Neural cell (in vitro differentiated cells): ENCODE data around the gene SGTA. TPM values are rescaled to one million over a fixed set of nuclear protein-coding genes. Genes with fewer than 3 reads are reported as not detected.

Experiments
- H2AFZ ChIP-seq: fragments of 200-600, 300-800 bp; sonication (generic), shearing (Covaris generic); 2 replicates; pipeline ENCODE4 v1.6.0; 2014; ENCODE audit warnings: low read depth, mild to moderate bottlenecking, antibody characterized with exemption, low read length, moderate library complexity
- H3F3A ChIP-seq: fragments of 200-600 bp; shearing (Covaris generic); 2 replicates; pipeline ENCODE4 v1.6.1; 2016; ENCODE audit warnings: mild to moderate bottlenecking, moderate library complexity, mixed read lengths, antibody characterized with exemption, low read length; ENCODE audit not compliant: insufficient read depth, poor library complexity, severe bottlenecking
- H3K27ac ChIP-seq: fragments of 200-600, 300-800 bp; sonication (generic), shearing (Covaris generic); 2 replicates; pipeline ENCODE4 v1.5.1; 2014; ENCODE audit warnings: mild to moderate bottlenecking, low read length, moderate library complexity
- H3K27me3 ChIP-seq: fragments of 300-800, 200-600 bp; sonication (generic), shearing (Covaris generic); 2 replicates; pipeline ENCODE4 v1.6.0; 2014; ENCODE audit warnings: mild to moderate bottlenecking, low read depth, low read length, moderate library complexity; ENCODE audit not compliant: insufficient read depth
- H3K36me3 ChIP-seq: fragments of 300-800, 200-600 bp; sonication (generic), shearing (Covaris generic); 2 replicates; pipeline ENCODE4 v1.5.1; 2014; ENCODE audit warnings: mild to moderate bottlenecking, antibody characterized with exemption, low read length, moderate library complexity; ENCODE audit not compliant: insufficient read depth
- H3K4me2 ChIP-seq: fragments of 300-800, 200-600 bp; sonication (generic), shearing (Covaris generic); 2 replicates; pipeline ENCODE4 v1.6.0; 2014; ENCODE audit warnings: mild to moderate bottlenecking, low read length
- H3K4me3 ChIP-seq: fragments of 300-800, 200-600 bp; sonication (generic), shearing (Covaris generic); 2 replicates; pipeline ENCODE4 v1.5.1; 2014; ENCODE audit warnings: mild to moderate bottlenecking, low read length, moderate library complexity
- H3K79me2 ChIP-seq: fragments of 200-600 bp; shearing (Covaris generic); replicated peaks from 2 replicates; pipeline ENCODE4 v1.6.0; 2014; ENCODE audit warnings: mild to moderate bottlenecking, low read length, moderate library complexity; ENCODE audit not compliant: insufficient read depth
- H3K9ac ChIP-seq: fragments of 300-800, 200-600 bp; sonication (generic), shearing (Covaris generic); 2 replicates; pipeline ENCODE4 v1.6.1; 2016; ENCODE audit warnings: mild to moderate bottlenecking, low read length, mixed read lengths
- H3K9me2 ChIP-seq: fragments of 200-600 bp; shearing (Covaris generic); 2 replicates; pipeline ENCODE4 v1.6.1; 2016; ENCODE audit warnings: mild to moderate bottlenecking, low read length, mixed read lengths; ENCODE audit not compliant: insufficient read depth
- H3K9me3 ChIP-seq: fragments of 200-600, 300-800 bp; sonication (generic), shearing (Covaris generic); 2 replicates; pipeline ENCODE4 v1.6.1; 2016; ENCODE audit warnings: mild to moderate bottlenecking, mixed run types, low read length, moderate library complexity, mixed read lengths
- H4K20me1 ChIP-seq: fragments of 200-600 bp; shearing (Covaris generic); 2 replicates; pipeline ENCODE4 v1.6.1; 2016; ENCODE audit warnings: mild to moderate bottlenecking, mixed run types; ENCODE audit not compliant: insufficient read depth
- EP300 ChIP-seq: fragments of 450-650 bp; conservative IDR thresholded peaks from 2 replicates; pipeline ENCODE4 v1.6.1; 2014; ENCODE audit warnings: antibody characterized with exemption, mild to moderate bottlenecking, moderate library complexity; ENCODE audit not compliant: poor library complexity, severe bottlenecking
- EZH2 ChIP-seq: fragments of 200-600, 300-800 bp; shearing (Covaris generic), sonication (generic); IDR thresholded peaks from 2 replicates; pipeline ENCODE4 v1.6.1; 2014; ENCODE audit warnings: antibody characterized with exemption, low read length, borderline replicate concordance, mild to moderate bottlenecking; ENCODE audit not compliant: insufficient read depth, poor library complexity, severe bottlenecking
- MXI1 ChIP-seq: fragments of 450-650 bp; conservative IDR thresholded peaks from 2 replicates; pipeline ENCODE4 v1.6.1; 2014; ENCODE audit warnings: antibody characterized with exemption, mild to moderate bottlenecking; ENCODE audit not compliant: poor library complexity, severe bottlenecking
- POLR2AphosphoS5 ChIP-seq: IDR thresholded peaks from 2 replicates; pipeline ENCODE4 v1.6.1; 2012
- RAD21 ChIP-seq: fragments of 450-650 bp; conservative IDR thresholded peaks from 2 replicates; pipeline ENCODE4 v1.6.1; 2014; ENCODE audit warnings: antibody characterized with exemption, mild to moderate bottlenecking, moderate library complexity
- SMC3 ChIP-seq: fragments of 450-650 bp; conservative IDR thresholded peaks from 2 replicates; pipeline ENCODE4 v1.6.1; 2014; ENCODE audit warnings: antibody characterized with exemption, mild to moderate bottlenecking, moderate library complexity; ENCODE audit not compliant: poor library complexity
- TAF1 ChIP-seq: IDR thresholded peaks from 2 replicates; pipeline ENCODE4 v1.6.1; 2012; ENCODE audit warnings: low read depth
- polyA plus RNA-seq: library from polyadenylated mRNA; depleted of rRNA; stranded (reverse); fragments of >200 nt; gene quantifications from 2 replicates; pipeline ENCODE4 v1.2.3, GENCODE V29; 2014
- TF ChIP-seq, protein P1 (sequence below): IDR thresholded peaks from 2 replicates; pipeline ENCODE4 v1.6.1; 2012; ENCODE audit warnings: borderline replicate concordance
- TF ChIP-seq, protein P2 (sequence below): fragments of 450-650 bp; IDR thresholded peaks from 2 replicates; pipeline ENCODE4 v1.5.1; 2014; ENCODE audit warnings: antibody characterized with exemption, mild to moderate bottlenecking, moderate library complexity; ENCODE audit not compliant: poor library complexity, severe bottlenecking

The SGTA gene
- polyA plus RNA-seq, 1 donor from 2014 or later, result 80.6 TPM

DNA sequence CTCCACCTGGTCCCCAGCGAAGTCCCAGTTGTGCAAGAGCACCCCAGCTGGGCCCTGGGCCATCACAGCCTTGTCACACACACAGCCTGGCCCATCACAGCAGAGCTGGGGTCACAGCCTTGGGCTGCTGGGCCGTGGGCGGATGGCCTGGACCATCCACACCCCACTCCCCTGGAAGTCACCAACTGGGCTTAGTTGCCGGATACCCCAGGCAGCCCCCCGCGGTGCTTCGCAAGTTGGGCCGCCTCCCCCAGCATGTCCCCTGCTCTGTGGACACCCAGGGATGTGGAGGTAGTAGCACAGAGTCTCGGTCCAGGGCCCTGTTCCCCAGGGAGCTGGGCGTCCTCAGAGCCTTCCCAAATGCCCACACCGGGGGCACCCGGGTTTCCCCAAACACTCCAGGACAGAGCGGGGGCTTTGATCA lies 32.1 kb upstream of the SGTA start:
- no peaks in the 10 kb centered on the region for H3K36me3 ChIP-seq

DNA sequence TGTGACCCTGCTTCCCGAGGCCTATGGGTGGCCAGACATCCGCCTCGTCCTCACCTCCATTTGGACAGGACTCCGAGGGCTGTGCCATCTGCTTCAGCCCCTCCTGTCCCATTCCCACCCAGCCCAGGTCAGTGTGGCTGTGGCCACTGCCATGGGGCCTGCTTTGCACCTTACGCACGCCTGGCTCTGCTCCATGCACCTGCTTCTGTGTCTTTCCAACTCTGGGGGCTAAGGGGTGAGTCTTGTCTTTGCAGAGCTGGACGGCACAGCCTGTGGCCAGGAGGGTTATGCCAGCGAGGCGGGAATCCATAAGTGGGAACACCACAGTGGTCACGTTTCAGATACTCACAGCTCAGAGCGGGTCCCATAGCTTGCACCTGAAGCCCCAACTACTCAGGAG lies 31.4 kb upstream of the SGTA start:
- no peak overlapping the region for H3K4me2 ChIP-seq
- no peak overlapping the region for H2AFZ ChIP-seq
- H3K27me3 ChIP-seq, result no peaks in the 10 kb centered on the region
- no peaks in the 10 kb centered on the region for H3F3A ChIP-seq
- H3K9me2 ChIP-seq, result no peaks in the 10 kb centered on the region
- no peak overlapping the region for H3K4me3 ChIP-seq
- H3K27ac ChIP-seq, result no peak overlapping the region
- H3K79me2 ChIP-seq, result no peaks in the 10 kb centered on the region
- no peaks in the 10 kb centered on the region for H3K36me3 ChIP-seq
- H3K9me3 ChIP-seq, result no peaks in the 10 kb centered on the region
- no peaks in the 10 kb centered on the region for H4K20me1 ChIP-seq
- no peak overlapping the region for H3K9ac ChIP-seq
- no peak for TF ChIP-seq POLR2AphosphoS5
- TF ChIP-seq, protein P1, sequence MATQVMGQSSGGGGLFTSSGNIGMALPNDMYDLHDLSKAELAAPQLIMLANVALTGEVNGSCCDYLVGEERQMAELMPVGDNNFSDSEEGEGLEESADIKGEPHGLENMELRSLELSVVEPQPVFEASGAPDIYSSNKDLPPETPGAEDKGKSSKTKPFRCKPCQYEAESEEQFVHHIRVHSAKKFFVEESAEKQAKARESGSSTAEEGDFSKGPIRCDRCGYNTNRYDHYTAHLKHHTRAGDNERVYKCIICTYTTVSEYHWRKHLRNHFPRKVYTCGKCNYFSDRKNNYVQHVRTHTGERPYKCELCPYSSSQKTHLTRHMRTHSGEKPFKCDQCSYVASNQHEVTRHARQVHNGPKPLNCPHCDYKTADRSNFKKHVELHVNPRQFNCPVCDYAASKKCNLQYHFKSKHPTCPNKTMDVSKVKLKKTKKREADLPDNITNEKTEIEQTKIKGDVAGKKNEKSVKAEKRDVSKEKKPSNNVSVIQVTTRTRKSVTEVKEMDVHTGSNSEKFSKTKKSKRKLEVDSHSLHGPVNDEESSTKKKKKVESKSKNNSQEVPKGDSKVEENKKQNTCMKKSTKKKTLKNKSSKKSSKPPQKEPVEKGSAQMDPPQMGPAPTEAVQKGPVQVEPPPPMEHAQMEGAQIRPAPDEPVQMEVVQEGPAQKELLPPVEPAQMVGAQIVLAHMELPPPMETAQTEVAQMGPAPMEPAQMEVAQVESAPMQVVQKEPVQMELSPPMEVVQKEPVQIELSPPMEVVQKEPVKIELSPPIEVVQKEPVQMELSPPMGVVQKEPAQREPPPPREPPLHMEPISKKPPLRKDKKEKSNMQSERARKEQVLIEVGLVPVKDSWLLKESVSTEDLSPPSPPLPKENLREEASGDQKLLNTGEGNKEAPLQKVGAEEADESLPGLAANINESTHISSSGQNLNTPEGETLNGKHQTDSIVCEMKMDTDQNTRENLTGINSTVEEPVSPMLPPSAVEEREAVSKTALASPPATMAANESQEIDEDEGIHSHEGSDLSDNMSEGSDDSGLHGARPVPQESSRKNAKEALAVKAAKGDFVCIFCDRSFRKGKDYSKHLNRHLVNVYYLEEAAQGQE, result no peak
- TF ChIP-seq SMC3, result no peak
- TF ChIP-seq RAD21, result no peak
- no peak for TF ChIP-seq EP300
- no peak for TF ChIP-seq MXI1
- TF ChIP-seq, protein P2, sequence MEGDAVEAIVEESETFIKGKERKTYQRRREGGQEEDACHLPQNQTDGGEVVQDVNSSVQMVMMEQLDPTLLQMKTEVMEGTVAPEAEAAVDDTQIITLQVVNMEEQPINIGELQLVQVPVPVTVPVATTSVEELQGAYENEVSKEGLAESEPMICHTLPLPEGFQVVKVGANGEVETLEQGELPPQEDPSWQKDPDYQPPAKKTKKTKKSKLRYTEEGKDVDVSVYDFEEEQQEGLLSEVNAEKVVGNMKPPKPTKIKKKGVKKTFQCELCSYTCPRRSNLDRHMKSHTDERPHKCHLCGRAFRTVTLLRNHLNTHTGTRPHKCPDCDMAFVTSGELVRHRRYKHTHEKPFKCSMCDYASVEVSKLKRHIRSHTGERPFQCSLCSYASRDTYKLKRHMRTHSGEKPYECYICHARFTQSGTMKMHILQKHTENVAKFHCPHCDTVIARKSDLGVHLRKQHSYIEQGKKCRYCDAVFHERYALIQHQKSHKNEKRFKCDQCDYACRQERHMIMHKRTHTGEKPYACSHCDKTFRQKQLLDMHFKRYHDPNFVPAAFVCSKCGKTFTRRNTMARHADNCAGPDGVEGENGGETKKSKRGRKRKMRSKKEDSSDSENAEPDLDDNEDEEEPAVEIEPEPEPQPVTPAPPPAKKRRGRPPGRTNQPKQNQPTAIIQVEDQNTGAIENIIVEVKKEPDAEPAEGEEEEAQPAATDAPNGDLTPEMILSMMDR, result no peak
- TF ChIP-seq TAF1, result no peak
- no peak for TF ChIP-seq EZH2

More for the DNA sequence above, 32.1 kb upstream of the SGTA start:
- H3K9ac ChIP-seq, result no peak overlapping the region
- H3K4me2 ChIP-seq, result no peak overlapping the region
- H3K27ac ChIP-seq, result no peak overlapping the region
- H3K27me3 ChIP-seq, result no peaks in the 10 kb centered on the region
- no peaks in the 10 kb centered on the region for H3K9me3 ChIP-seq
- H3K79me2 ChIP-seq, result no peaks in the 10 kb centered on the region
- no peaks in the 10 kb centered on the region for H4K20me1 ChIP-seq
- no peaks in the 10 kb centered on the region for H3K9me2 ChIP-seq
- H2AFZ ChIP-seq, result no peak overlapping the region
- TF ChIP-seq MXI1 (no peak), POLR2AphosphoS5 (no peak), RAD21 (no peak), EP300 (no peak), EZH2 (no peak)
- TF ChIP-seq, protein P2, result no peak
- TF ChIP-seq, protein P1, result no peak
- no peaks in the 10 kb centered on the region for H3F3A ChIP-seq
- no peak overlapping the region for H3K4me3 ChIP-seq
